HepG2 (cell line): ENCODE measurements around the gene MTIF2. TPM values are rescaled to one million over a fixed set of nuclear protein-coding genes. Genes with fewer than 3 reads are reported as not detected.

Experiments
- EEA1 ChIP-seq: sonication (generic); formaldehyde crosslinking; IDR thresholded peaks from 2 replicates; pipeline ENCODE4 v1.5.1; 2020; ENCODE audit warnings: mild to moderate bottlenecking, missing genetic modification reagents, borderline replicate concordance
- GZF1 ChIP-seq: sonication (generic); formaldehyde crosslinking; IDR thresholded peaks from 2 replicates; pipeline ENCODE4 v1.5.1; 2020; ENCODE audit warnings: mild to moderate bottlenecking, missing genetic modification reagents
- HNRNPK ChIP-seq: fragments of 200-400 bp; formaldehyde crosslinking; IDR thresholded peaks from 2 replicates; pipeline ENCODE4 v1.6.1; 2018; ENCODE audit warnings: low read length, low read depth, moderate library complexity, mild to moderate bottlenecking; ENCODE audit not compliant: poor library complexity, severe bottlenecking
- HOXA9 ChIP-seq: sonication (generic); formaldehyde crosslinking; IDR thresholded peaks from 2 replicates; pipeline ENCODE4 v1.8.1; 2022; ENCODE audit warnings: missing genetic modification reagents, mild to moderate bottlenecking, moderate library complexity, borderline replicate concordance
- IRF1 ChIP-seq: sonication (generic); formaldehyde crosslinking; IDR thresholded peaks from 2 replicates; pipeline ENCODE4 v1.4.0; 2020; ENCODE audit warnings: low read depth, mild to moderate bottlenecking, missing genetic modification reagents
- MBD4 ChIP-seq: IDR thresholded peaks from 2 replicates; pipeline ENCODE4 v1.6.1; 2012; ENCODE audit warnings: low read length, inconsistent platforms, borderline replicate concordance
- ONECUT2 ChIP-seq: sonication (generic); formaldehyde crosslinking; IDR thresholded peaks from 2 replicates; pipeline ENCODE4 v1.4.0; 2020; ENCODE audit warnings: missing genetic modification reagents
- POGZ ChIP-seq: sonication (generic); formaldehyde crosslinking; IDR thresholded peaks from 2 replicates; pipeline ENCODE4 v1.4.0; 2020; ENCODE audit warnings: mild to moderate bottlenecking, missing genetic modification reagents
- SALL2 ChIP-seq: sonication (generic); formaldehyde crosslinking; IDR thresholded peaks from 2 replicates; pipeline ENCODE4 v1.8.1; 2023; ENCODE audit warnings: mild to moderate bottlenecking, missing genetic modification reagents, inconsistent platforms
- SAP130 ChIP-seq: IDR thresholded peaks from 2 replicates; pipeline ENCODE4 v1.6.1; 2016; ENCODE audit warnings: low read depth
- SMYD3 ChIP-seq: sonication (generic); formaldehyde crosslinking; IDR thresholded peaks from 2 replicates; pipeline ENCODE4 v1.8.1; 2023; ENCODE audit warnings: mild to moderate bottlenecking, missing genetic modification reagents
- SNAI1 ChIP-seq: sonication (generic); formaldehyde crosslinking; IDR thresholded peaks from 2 replicates; pipeline ENCODE4 v1.5.0; 2020; ENCODE audit warnings: mild to moderate bottlenecking, missing genetic modification reagents, borderline replicate concordance
- SNRNP70 ChIP-seq: fragments of 200-400 bp; formaldehyde crosslinking; IDR thresholded peaks from 2 replicates; pipeline ENCODE4 v1.6.1; 2017; ENCODE audit warnings: mild to moderate bottlenecking, low read depth, low read length, moderate library complexity
- THAP8 ChIP-seq: sonication (generic); formaldehyde crosslinking; IDR thresholded peaks from 2 replicates; pipeline ENCODE4 v1.5.1; 2020; ENCODE audit warnings: missing genetic modification reagents, mild to moderate bottlenecking, borderline replicate concordance
- XBP1 ChIP-seq: sonication (generic); formaldehyde crosslinking; IDR thresholded peaks from 2 replicates; pipeline ENCODE4 v1.5.0; 2020; ENCODE audit warnings: missing genetic modification reagents
- ZKSCAN1 ChIP-seq: fragments of 150-350 bp; IDR thresholded peaks from 2 replicates; pipeline ENCODE4 v1.6.1; 2014; ENCODE audit warnings: low read length
- ZNF225 ChIP-seq: sonication (generic); formaldehyde crosslinking; IDR thresholded peaks from 2 replicates; pipeline ENCODE4 v1.4.0; 2020; ENCODE audit warnings: mild to moderate bottlenecking, missing genetic modification reagents
- ZNF230 ChIP-seq: sonication (generic); formaldehyde crosslinking; IDR thresholded peaks from 2 replicates; pipeline ENCODE4 v1.4.0; 2020; ENCODE audit warnings: mild to moderate bottlenecking, missing genetic modification reagents
- ZNF430 ChIP-seq: sonication (generic); formaldehyde crosslinking; IDR thresholded peaks from 2 replicates; pipeline ENCODE4 v1.9.0; 2021; ENCODE audit warnings: mild to moderate bottlenecking, missing genetic modification reagents
- ZNF546 ChIP-seq: sonication (generic); formaldehyde crosslinking; conservative IDR thresholded peaks from 2 replicates; pipeline ENCODE4 v1.8.1; 2023; ENCODE audit warnings: mild to moderate bottlenecking, missing genetic modification reagents
- ZNF547 ChIP-seq: sonication (generic); formaldehyde crosslinking; IDR thresholded peaks from 2 replicates; pipeline ENCODE4 v1.5.1; 2020; ENCODE audit warnings: mild to moderate bottlenecking, missing genetic modification reagents
- ZNF724P ChIP-seq: sonication (generic); formaldehyde crosslinking; IDR thresholded peaks from 2 replicates; pipeline ENCODE4 v1.8.0; 2022; ENCODE audit warnings: missing genetic modification reagents, borderline replicate concordance
- polyA plus RNA-seq, 8 experiments: library from polyadenylated mRNA; depleted of rRNA in 3 of 8; stranded (reverse) in 7 of 8; unstranded in 1 of 8; fragments of >200 nt; fragmentation: Illumina TruSeq in 4 of 8; extraction: Trizol in 4 of 8; gene quantifications; 2 replicates each; pipeline versions ENCODE4 v1.2.1 to v1.2.3, GENCODE V29; 2011 to 2016; ENCODE audit warnings: low read depth in 4 of 8, missing spikeins in 1 of 8, mixed read lengths in 1 of 8; ENCODE audit not compliant: insufficient read depth in 1 of 8
- total RNA-seq, 5 experiments: library from RNA; depleted of rRNA; stranded (reverse); fragments of >200 nt; fragmentation: Illumina TruSeq; extraction: Trizol; gene quantifications; 2 replicates each; pipeline ENCODE4 v1.2.3, GENCODE V29; 2016; ENCODE audit warnings: low read depth in 1 of 5
- TF ChIP-seq, protein P1 (sequence below): IDR thresholded peaks from 2 replicates; pipeline ENCODE4 v1.6.1; 2016; ENCODE audit warnings: missing compliant biosample characterization, missing genetic modification reagents, borderline replicate concordance
- TF ChIP-seq, protein P2 (sequence below): sonication (generic); formaldehyde crosslinking; IDR thresholded peaks from 2 replicates; pipeline ENCODE4 v1.5.0; 2020; ENCODE audit warnings: missing genetic modification reagents
- TF ChIP-seq, protein P3 (sequence below): sonication (generic); formaldehyde crosslinking; IDR thresholded peaks from 2 replicates; pipeline ENCODE4 v1.5.0; 2020; ENCODE audit warnings: missing genetic modification reagents, mild to moderate bottlenecking, borderline replicate concordance

MTIF2 gene
- total and polyA plus RNA-seq, 2 of the 13 experiments (the other 11 are each of a cell fraction or from before 2014, with no cell fraction given), result 32.1 to 92.1 TPM

DNA sequence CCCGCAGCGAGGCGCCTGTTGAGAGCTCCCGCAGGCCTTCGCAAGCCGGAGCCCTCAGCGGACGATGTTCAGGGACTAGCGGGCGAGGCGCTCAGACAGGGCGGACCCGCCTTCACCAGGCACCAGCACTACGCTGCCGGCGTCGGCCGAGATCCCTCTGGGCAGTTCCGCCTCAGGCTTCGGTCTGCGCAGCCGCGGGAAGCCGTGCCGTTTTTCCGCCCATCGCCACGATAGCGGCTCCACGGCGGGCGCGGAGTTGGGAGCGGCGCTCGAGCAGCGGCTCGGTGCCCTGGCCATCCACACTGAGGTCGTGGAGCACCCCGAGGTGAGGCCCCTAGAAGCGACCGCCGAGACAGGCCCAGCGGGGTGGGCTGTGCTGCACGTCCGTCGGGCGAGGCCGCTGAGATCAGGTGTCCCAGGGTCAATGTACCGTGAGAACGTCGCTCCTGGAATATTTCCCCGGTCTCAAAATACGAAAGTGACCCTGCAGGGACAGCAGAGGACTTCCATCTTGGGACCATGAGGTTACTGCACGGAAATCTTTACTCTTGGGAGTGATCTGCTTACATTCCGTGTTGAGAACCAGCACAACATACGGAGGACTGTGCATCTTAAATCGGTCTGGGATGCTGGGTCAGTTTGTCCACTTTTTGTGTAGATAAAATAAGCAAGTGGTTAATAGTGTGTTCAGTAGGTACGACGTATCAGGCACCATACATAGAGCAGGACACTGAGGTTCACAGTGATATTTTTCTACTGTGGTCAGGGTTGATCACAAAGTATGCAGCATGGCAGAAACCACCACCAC is 13.3 kb upstream of the MTIF2 start (continued):
- TF ChIP-seq HOXA9 (0 out of 2 replicates have a peak, but pooled peaks have one; percentile 19), SALL2 (CRISPR knock-in tag) (peak; percentile 95), MBD4 (no peak), THAP8 (CRISPR knock-in tag) (peak; percentile 99; the same call in 1 of the 2 replicates), EEA1 (CRISPR knock-in tag) (peak; percentile 98), ZNF546 (CRISPR knock-in tag) (peak; percentile 91), ZNF225 (CRISPR knock-in tag) (peak; percentile 92), HNRNPK (peak; percentile 53), ZKSCAN1 (no peak), ZNF230 (peak; percentile 99), GZF1 (peak; percentile 81; the same call in 1 of the 2 replicates), POGZ (CRISPR knock-in tag) (peak; percentile 93), ZNF547 (CRISPR knock-in tag) (peak; percentile 94), SNRNP70 (no peak), ZNF724P (peak; percentile 90; the same call in 1 of the 2 replicates), XBP1 (CRISPR knock-in tag) (peak; percentile 46; the same call in 1 of the 2 replicates), SAP130 (CRISPR knock-in tag) (peak; percentile 93), ZNF430 (CRISPR knock-in tag) (peak; percentile 86; the same call in 1 of the 2 replicates), SMYD3 (CRISPR knock-in tag) (peak; percentile 84; the same call in 1 of the 2 replicates), IRF1 (no peak), SNAI1 (peak; percentile 94; the same call in 1 of the 2 replicates), ONECUT2 (no peak)
- TF ChIP-seq, protein P1, sequence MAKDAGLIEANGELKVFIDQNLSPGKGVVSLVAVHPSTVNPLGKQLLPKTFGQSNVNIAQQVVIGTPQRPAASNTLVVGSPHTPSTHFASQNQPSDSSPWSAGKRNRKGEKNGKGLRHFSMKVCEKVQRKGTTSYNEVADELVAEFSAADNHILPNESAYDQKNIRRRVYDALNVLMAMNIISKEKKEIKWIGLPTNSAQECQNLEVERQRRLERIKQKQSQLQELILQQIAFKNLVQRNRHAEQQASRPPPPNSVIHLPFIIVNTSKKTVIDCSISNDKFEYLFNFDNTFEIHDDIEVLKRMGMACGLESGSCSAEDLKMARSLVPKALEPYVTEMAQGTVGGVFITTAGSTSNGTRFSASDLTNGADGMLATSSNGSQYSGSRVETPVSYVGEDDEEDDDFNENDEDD, result peak; percentile 95
- TF ChIP-seq, protein P2, sequence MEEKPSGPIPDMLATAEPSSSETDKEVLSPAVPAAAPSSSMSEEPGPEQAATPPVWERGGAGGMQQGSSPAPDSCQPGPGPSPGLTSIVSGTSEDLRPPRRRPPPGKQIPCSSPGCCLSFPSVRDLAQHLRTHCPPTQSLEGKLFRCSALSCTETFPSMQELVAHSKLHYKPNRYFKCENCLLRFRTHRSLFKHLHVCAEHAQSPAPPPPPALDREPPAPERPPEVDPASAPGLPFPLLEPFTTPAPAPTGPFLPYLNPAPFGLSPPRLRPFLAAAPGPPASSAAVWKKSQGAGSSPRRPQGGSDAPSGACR (CRISPR knock-in tag), result peak; percentile 85; the same call in 1 of the 2 replicates
- TF ChIP-seq, protein P3, sequence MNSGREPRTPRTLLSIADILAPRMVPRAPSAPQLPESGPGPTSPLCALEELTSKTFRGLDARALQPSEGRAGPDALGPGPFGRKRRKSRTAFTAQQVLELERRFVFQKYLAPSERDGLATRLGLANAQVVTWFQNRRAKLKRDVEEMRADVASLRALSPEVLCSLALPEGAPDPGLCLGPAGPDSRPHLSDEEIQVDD (CRISPR knock-in tag), result peak; percentile 96
